HG03095 (cell line): ENCODE data around the gene MYO3B.
"Not testable (repeated sequence)": the region's sequence is repeated elsewhere in the genome, so short reads cannot be mapped to it uniquely, and the experiment has no call there.

Source experiments
- ATAC-seq: cut with Tn5 transposase; IDR thresholded peaks from one replicate; pipeline ENCODE4 v1.9.1; 2021; ENCODE audit warnings: moderate library complexity; ENCODE audit not compliant: unreplicated experiment

Gene MYO3B

DNA sequence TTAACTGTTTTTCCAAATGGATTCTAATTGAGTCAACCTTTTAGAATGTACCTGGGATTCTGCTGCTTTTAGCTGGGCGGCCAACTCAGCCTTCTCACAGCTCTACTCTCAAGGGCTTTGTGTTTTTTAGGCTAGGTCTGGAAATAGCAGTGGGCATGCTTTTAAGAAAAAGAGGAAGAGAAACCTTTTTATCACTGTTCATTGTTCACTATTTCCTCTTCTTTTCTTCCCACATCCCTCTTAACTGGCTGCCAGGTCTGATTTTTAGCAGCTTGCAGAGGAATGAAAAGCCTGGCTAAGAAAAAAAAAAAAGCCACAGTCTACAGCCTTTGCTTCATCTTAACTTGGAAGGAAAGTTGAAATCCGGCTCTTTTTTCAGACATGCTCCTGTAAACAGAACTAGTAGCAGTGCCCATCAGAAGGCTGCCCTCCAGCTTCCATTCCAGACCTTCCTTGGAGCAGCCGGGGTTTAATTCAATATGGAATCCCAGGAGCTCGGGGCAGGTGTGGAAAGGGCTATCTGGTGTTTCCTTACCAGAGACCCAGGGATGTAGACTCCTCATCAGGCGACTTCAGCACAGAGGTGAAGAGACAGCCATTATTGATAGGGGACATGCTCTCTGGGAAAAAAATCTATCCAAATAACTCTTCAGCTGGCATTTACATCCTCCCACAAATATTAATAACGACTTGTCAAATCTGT lies 230.7 kb downstream of the MYO3B start:
- ATAC-seq = peak; percentile 73

DNA sequence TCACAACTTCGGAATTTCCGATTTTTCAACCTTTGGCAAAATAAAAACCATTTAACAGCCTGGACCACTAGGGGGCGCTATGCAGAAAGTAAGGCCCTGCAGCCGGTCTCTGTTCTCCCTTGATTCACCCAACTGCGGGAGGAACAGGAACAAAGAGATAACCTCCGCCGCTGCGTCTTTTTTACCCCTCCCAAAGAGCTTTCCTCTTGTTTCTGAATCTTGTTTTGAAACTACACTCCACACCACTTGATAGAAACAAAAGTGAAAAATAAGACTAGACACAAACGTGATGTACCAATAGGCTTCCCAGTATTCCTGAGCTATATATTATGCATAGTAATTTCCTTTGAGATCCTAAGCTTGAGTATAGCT lies 231.2 kb downstream of the MYO3B start:
- no peak for ATAC-seq

DNA sequence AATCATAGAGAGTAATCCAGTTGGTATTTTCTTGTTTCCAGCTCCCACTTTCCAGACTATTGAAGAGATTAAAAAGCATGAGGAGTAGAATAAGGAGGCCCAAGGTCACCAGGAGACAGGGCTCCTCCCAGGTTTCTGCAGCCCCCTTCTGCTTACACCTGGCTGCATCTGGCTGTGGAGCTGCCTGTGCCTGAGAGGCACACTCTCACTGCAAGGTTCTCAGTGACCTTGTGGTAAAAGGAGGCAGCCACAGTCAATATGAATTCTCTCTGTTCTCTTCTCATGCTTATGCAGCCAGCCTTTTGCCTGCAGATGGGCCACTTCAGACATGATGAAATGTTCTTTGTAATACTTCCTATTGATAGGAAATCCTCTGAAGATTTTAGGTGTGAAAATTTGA lies 233.7 kb downstream of the MYO3B start:
- no peak for ATAC-seq

DNA sequence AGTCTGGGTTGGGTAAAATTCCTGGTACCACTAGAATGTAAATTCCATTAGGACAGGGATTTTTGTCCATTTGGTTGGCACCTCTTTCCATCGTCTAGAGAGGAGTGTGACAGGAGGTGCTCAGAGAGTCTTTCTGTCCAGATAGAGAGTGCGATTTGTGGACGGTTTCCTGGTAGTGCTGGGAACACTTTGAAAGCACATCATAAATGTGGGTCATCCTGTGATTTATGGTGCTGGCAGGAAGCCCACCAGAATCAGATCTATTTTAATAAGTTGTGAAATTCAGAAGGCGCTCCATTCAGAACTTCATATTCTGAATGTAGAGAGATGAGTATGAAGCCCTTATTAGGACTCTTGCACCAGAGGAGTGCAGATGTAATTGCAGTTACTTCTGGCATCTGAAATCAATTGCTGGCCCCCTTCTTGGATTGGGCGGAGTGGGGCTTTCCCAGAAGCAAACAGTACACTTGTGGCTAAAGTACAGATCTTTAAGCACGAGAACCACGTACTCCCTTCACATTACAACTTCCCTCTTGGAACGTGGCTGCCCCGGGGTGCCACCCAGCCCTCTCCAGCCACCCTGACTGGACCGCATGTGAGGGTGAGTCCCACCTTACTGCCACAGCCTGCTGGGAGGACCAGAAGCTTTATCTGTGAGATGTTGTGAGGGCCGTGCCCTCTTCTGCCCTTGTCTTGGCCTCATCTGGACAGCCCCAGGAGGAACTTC lies 243.2 kb downstream of the MYO3B start:
- no peak for ATAC-seq

DNA sequence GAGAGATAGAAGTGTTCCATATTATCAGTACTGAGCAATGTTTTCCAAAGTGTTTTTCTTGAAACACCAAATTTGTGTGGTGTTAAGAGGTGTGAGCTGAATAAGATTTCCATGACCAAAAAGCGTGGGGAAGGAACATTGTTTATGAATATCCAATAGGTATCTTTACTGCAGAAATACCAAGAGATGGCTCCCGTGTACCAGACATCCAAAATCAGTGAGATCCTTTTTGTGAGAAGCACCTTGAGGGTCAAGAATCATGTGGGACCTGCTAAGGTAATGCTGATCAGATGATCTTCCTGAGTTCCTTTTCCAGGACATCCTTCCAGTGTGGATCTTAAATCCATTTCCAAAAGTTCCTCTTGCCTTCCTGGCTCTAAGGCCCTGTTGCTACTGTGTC lies 246.0 kb downstream of the MYO3B start:
- ATAC-seq = no peak

DNA sequence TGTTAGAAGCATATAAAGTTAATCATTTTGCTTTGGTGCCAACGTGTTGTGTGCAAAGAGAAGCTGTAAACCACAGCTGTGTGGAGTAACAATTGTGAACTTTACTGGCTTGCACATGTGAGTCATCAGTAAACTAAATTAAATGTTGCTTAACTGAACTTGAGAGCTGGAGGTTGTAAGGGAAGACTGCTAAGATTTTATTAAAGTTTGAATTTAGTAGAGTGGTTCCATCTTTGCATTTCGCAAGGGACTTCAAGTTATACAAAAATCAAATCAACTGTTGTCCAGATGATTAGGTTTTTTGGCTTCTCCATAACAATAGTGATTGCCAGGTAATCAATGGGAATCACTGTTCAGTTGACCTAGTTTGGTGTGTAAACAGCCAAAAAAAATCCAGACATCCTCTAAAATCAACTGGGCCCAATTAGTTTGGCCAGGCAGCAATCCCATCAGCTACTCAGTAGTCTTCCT lies 247.4 kb downstream of the MYO3B start:
- ATAC-seq = no peak

DNA sequence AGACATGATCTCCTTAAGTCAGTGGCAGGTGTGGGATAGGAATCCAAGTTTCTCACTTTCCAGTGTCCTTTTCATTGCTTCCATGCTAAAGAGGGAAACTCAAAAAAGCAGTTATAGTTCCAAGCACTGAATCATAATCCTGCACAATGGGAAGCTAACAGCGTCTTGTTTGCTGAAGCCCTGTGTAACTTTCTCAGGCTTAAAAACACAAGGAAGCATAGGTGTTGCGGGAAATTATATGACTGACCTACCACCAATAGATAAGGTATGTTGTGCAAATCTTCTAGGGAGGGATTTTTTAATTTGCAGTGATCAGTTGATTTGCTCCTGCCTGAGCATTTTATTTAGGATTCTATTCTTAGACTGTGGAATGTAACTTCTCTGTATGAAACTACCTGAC lies 250.9 kb downstream of the MYO3B start:
- ATAC-seq = no peak

DNA sequence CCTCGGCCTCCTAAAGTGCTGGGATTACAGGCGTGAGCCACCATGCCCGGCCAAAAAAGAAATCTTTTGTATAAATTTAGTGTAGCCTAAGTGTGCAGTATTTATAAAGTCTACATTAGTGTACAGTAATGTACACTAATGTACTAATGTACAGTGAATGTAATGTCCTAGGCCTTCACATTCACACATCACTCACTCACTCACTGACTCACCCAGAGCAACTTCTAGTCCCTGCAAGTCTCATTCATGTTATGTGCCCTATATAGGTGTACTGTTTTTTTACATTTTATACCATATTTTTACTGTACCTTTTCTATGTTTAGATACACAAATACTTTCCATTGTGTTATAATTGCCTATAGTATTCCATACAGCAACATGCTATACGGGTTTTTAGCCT lies 254.9 kb downstream of the MYO3B start:
- ATAC-seq = no peak

DNA sequence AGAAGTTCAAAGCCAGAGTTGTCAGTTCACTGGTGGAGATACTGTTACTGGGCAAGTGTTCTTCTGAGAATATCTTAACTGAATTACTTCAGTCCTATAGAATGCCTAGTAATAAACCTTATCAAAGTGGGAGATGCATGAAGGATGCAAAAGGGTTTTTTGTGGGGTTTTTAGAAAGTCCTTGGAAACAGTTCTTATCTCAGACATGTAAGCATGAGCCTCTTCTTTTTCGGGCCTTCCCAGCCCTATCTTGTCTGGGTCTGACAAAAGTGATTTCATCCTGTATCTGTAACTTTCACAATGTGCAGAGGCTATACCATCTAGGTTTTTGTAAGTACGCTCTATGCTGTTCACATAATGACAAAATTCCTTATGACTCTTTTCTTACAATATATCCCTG lies 255.5 kb downstream of the MYO3B start:
- no peak for ATAC-seq

DNA sequence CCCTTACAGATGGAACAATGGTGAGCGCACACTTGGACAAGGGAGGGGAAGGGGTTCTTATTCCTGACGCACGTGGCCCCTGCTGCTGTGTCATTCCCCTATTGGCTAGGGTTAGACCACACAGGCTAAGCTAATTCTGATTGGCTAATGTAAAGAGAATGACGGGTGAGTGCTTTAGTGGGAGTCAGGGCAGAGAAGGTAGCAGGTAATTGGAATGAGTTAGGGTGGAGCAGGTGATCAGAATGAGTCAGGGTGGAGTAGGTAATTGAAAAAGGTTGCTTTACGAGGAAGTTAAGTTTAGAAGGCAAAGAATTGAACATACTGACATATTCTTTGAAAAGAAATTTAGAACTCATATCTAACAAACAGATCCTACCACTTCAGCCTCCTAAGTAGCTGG lies 256.4 kb downstream of the MYO3B start:
- ATAC-seq = not testable (repeated sequence)

DNA sequence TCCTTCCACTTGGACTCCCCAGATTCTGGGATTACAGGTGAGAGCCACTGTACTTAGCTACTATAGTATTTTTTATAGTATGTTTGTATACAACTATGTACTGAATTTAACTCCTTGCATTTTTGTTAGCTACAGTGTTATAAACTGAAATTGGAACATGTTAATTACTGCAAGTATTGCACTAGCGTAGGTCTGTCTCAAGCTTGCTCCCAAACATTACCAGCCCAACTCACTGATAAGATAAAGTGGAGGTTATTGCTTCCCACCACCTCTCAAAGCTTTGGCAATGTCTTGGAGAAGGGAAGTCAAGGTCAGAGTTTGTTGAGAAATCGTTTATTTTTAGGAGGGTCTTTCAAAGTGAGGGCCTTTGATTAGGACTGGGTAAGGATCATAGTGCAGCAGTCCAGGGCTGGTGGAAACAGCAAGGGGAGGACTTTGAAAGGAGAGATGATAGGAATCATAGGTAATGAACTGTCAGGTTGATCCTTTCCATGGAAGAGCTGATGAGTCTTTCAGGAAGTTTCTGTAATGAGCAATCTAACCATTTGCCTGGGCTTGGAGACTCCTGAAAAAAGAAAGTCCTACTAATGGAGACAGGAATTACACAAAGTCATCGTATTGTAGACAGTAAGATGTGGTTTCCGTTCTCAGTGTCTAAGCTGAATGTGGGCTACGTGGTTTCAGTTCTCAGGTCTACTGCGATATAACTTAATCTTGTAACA lies 257.1 kb downstream of the MYO3B start:
- no peak for ATAC-seq

DNA sequence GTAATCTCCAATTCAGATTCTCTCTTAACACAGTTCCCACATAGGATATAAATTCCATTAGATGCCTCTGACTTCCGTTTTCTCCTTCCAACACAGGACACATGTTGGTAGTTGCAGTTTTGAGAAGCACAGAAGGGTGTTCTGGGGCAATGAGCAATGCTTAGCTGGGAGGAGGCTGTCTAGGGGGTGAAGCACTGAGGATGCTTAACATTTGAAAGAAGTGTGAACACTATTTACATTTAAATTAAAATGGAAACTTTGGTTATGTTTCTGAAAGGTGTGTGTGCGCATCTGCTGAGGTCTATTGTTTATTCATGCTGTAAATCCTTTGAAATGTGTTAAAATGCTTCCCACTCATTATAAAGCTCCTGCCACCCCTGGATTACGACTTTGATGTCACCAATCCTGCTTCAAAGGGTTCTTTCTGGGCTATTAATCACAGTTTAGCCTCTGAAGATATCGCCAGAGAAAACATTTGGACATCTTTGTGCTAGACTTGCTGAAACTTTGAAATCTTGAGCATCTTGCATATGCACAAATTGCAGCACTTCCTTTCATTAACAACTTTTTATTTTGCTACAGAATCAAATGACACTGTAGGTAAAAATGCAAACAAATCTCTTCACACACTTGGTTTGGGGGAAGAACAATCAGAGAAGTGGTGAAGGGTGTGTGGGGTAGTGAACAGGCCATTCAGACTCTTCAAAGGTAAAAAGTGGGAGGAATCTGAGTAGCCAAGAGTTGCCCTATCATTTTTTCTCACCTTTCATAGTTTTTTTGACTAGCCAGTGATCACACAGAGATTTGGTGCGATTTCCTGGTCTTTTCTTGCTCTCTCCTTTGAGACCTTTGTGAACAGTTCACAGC lies 258.4 kb downstream of the MYO3B start:
- no peak for ATAC-seq

DNA sequence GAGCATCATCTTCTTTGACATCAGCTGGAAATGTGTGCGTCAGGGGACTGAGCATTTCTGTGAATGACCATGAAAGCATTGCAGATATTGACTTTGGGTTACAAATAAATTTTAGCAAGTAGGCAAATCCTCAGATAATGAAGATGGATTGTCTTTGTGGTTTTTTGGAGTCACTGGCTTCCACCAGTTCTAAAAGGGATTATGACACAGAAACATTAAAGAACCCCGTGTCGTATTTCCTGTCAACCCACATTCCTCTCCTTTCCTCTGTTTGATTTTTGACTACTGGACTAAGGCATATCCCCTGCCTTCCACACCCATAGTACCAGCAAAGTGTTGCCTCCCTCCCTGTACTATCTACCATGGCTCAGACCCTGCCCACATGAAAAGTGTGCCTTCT lies 268.1 kb downstream of the MYO3B start:
- ATAC-seq = no peak

DNA sequence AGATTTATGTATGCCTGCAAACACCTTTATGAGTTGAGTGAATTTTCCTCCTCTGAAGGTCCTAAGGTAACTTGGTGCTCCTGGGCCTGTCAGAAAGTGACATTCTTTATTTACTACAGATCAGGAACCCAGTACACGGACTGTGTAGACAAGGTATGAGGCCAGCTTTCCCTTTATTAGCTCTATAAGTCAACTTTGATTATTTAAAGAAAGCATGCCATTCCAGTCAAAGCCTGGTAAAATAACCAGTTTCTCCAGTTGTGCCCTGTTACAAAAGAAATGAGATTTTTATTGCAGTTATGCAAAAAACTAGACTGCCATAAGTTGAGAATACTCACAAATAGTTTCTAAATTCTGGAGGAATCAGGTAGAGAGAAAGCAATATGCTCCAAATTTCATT lies 271.1 kb downstream of the MYO3B start:
- no peak for ATAC-seq

DNA sequence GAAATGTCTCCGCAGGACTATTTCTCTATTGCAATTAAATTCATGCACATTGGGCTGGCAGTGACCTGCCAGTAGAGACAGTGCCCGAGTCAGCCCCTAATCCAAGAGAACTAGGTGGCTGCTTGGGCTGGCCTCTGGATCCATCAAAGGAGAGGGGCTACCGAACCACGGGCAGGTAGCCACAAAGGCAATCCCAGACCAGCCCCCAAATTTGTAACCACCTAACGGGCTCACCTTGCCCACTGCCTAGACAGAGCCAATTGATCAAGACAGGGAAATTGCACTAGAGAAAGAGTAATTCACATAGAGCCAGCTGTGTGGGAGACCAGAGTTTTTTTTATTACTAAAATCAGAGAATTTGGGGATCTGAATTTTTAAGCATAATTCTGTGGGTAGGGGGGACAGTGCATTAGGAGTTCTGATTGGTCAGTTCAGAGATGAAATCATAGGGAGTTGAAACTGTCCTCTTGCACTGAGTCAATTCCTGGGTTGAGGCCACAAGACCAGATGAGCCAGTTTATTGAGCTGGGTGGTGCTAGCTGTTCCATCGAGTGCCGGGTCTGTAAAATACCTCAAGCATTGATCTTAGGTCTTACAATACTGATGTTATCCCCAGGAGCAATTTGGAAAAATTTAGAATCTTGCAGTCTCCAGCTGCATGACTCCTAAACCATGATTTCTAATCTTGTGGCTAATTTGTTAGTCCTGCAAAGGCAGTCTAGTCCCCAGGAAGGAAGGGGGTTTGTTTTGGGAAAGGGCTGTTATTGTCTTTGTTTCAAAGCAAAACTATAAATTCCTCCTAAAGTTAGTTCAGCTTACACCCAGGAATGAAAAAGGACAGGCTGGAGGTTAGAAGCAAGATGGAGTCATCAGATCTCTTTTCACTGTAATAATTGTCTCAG lies 276.8 kb downstream of the MYO3B start:
- no peak for ATAC-seq

DNA sequence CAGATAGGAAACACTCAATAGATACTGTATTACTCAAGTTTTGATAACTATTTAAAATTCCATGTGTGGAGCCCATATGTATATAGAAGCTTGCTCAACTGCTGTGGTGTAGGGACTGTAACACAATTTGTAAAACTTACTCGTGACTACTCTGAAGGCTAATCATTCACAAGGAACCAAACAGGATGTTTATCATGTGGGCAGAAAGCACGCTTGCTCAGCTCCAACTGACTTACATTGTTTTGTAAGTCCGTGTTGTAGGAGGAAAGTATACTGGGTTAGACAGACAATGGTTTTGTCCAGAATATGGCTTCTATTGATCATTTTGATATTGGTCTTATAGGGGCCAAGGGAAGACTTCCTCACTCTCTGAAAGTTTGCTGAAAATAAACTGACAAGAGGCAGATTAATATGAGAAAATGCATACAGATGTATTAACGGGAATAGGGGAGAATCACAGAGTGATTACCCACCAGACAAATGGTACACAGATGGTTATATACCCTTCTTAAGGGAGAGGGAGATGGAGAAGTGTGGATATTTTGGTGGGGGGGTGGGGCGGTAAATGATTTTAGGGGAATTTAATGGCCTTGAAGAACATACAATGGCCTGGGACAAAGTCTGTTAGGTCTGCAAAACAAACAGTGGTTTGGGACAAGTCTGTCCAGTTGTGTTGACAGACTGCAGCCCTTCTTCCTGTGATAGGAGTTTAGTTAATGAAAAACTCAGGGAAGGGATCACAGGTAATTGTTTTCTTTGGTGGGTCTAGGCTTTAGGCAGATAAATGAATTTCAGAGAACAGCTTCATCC lies 277.9 kb downstream of the MYO3B start:
- ATAC-seq = no peak

DNA sequence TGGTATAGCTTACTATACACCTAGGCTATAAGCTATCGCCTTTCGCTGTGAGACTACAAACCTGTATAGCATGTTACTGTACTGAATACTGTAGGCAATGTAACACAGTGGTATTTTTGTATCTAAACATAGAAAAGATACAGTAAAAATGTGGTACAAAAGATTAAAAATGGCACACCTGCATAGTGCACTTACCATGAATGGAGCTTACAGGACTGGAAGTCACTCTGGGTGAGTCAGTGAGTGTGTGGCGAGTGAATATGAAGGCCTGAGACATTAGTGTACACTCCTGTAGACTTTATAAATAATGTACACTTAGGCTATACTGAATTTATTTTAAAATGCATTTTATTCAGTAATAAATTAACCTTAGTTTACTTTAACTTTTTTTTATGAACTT lies 279.0 kb downstream of the MYO3B start:
- no peak for ATAC-seq

DNA sequence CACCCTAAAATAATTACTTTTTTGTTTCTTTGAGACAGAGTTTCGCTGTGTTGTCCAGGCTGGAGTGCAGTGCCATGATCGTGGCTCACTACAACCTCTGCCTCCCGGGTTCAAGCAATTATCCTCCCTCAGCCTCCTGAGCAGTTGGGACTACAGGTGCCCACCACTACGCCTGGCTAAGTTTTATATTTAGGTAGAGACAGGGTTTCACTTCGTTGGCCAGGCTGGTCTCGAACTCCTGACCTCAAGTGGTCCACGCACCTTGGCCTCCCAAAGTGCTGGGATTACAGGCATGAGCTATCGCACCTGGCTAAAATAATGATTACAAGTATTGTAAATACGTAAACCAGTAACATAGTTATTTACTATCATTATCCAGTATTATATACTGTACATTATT lies 279.8 kb downstream of the MYO3B start:
- ATAC-seq = no peak

DNA sequence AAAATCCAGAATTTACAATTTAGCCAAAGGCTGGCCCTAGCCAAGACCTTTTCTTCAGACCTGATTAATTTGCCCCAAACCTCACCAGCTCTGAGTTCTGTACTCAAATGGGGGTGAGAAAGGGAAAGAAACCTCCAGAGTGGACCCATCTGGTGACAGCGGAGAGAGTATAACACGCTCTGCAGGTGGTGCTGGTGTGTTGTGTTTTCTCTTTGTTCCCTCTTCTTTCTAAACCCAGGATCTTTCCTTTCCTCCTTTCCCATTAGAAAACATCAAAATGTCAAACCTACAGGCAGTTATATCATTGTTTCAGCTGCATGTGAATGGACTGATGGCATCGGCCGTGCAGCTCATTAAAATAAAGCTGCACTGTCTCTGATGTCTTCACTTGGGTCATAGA lies 283.9 kb downstream of the MYO3B start:
- no peak for ATAC-seq
